GM18519 (cell line): ENCODE data around the gene NKX2-3.

ENCODE experiments used
- ATAC-seq: cut with Tn5 transposase; IDR thresholded peaks from one replicate; pipeline ENCODE4 v1.9.1; 2021; ENCODE audit warnings: mild to moderate bottlenecking, moderate library complexity; ENCODE audit not compliant: unreplicated experiment, low FRiP score

The NKX2-3 gene

DNA sequence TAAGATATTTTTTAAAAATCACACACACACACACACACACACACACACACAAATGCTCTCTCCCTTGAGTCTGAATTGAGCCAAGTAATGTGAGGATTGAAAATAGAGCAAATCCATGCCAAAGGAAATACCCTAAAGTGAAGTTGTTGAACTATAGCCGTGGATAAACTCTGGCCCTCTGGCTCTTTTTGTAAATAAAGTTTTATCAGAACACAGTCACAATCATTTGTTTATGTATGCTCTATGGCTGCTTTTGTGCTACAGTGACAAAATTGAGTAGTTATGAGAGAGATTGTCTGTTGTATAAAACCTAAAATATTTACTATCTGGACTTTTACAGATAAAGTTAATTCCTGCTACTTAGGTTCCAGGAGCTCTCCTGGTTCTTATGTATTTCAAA lies 39.1 kb downstream of the NKX2-3 start:
- ATAC-seq = no peak

DNA sequence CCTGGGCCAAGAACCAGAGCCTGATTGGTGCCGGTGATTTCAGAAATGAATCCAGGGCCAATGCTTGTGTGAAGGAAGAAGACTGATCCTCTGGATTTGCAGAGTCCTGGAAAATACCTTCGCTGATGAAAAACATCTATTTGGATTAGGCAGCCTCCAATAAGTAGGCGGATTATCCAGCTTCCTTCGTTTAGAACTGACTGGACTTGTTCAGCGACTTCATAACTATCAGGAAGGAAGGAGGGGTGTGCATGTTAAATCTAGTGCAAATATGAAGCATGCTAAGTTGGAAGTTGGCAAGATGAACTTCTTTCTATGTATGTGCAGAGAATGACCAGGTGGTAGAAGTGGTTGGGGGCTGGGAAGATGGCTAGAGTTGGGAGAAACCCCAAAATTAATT lies 41.0 kb downstream of the NKX2-3 start:
- ATAC-seq = no peak

DNA sequence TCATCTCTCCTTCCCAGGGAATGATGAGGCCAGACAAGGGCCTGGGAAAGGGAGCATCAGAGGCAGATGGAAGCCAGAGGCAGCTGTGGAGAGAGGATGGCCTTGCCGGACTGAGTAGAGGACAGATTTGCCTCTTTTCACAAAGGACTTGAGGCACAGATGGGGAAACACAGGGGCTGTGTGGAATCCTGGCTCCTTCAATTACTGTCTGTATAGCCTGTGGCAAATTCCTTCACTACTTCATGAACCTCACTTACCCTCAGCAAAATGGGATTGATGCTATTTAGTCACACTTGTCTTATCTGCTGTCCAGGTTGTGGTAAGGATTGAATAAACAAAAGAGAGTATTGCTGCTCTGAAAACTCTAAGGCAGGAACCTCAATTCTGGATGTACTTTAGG lies 47.2 kb downstream of the NKX2-3 start:
- ATAC-seq = no peak

DNA sequence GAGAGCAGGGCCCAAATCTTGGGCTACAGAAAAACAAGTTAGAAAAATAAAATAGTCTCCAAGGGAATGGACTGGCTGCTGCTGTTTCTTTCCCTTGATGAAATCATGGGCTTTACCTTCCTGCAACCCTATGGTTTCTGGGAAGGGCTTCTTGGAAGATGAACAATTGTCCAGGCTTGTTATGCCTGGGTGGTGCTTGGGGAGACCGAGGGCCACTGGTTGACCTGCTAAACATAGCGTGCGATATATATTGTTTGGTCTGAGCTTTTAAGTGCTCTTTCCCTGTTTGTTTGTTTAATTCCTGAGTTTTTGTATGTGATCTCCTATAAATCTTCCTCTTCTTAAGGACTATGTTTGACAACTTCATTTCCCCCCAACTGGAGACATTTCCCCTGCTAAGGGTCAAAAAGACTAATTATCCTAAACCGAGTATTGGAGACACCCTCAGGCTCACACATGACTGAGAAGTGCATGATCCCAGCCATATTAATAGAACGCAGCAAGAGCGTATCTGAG lies 49.6 kb downstream of the NKX2-3 start:
- ATAC-seq = no peak

DNA sequence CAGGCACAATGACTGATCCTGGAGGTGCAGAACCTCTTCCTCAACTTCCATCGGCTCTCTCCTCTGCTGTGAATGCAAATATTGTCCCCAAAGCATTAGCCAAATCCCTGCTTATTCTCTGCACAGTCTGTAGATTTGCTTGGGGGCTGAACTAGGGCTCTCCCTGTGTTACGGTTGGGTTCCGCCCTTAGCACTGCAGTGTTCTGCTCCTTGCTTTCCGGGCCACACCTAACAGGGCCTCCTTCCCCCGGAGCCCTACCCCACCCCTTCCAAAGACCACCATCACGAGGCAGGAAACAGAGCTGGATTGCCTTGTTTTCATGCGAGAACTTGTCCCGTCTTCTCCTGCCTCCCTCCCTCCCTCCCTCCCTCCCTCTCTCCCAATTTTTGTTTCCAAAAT lies 50.9 kb downstream of the NKX2-3 start:
- ATAC-seq = no peak
